Smooth muscle cell (in vitro differentiated cells): ENCODE data around the gene SMARCB1. TPM values are rescaled to one million over a fixed set of nuclear protein-coding genes. Genes with fewer than 3 reads are reported as not detected.

Experiments
- DNase-seq: peaks from one replicate; lab custom pipeline; 2025; ENCODE audit not compliant: unreplicated experiment; lab: John Stamatoyannopoulos, UW
- H2AFZ ChIP-seq: fragments of 200-600 bp; sonication (generic); 2 replicates; pipeline ENCODE4 v1.6.0; 2016; ENCODE audit warnings: antibody characterized with exemption, low read depth, mild to moderate bottlenecking
- H3F3A ChIP-seq: fragments of 200-600 bp; sonication (generic); 2 replicates; pipeline ENCODE4 v1.6.0; 2017; ENCODE audit warnings: antibody characterized with exemption, low read depth
- H3K27ac ChIP-seq: fragments of 200-600 bp; sonication (generic); 2 replicates; pipeline ENCODE4 v1.5.1; 2016; ENCODE audit warnings: low read depth, mild to moderate bottlenecking
- H3K27me3 ChIP-seq: fragments of 200-600 bp; sonication (generic); 2 replicates; pipeline ENCODE4 v1.6.1; 2016; ENCODE audit warnings: low read depth, mild to moderate bottlenecking
- H3K36me3 ChIP-seq: fragments of 200-600 bp; sonication (generic); 2 replicates; pipeline ENCODE4 v1.5.1; 2016; ENCODE audit warnings: low read depth
- H3K4me1 ChIP-seq: fragments of 200-600 bp; sonication (generic); 2 replicates; pipeline ENCODE4 v1.5.1; 2016; ENCODE audit warnings: low read depth
- H3K4me2 ChIP-seq: fragments of 200-600 bp; sonication (generic); 2 replicates; pipeline ENCODE4 v1.6.0; 2016; ENCODE audit warnings: mild to moderate bottlenecking
- H3K4me3 ChIP-seq: fragments of 200-600 bp; sonication (generic); 2 replicates; pipeline ENCODE4 v1.5.1; 2016; ENCODE audit warnings: mild to moderate bottlenecking
- H3K79me2 ChIP-seq: fragments of 200-600 bp; sonication (generic); 2 replicates; pipeline ENCODE4 v1.6.0; 2016; ENCODE audit warnings: low read depth, mild to moderate bottlenecking
- H3K9ac ChIP-seq: fragments of 200-600 bp; sonication (generic); 2 replicates; pipeline ENCODE4 v1.6.0; 2016; ENCODE audit warnings: low read depth
- H3K9me3 ChIP-seq: fragments of 200-600 bp; sonication (generic); replicated peaks from 2 replicates; pipeline ENCODE4 v1.5.1; 2016; ENCODE audit warnings: low read depth
- H4K20me1 ChIP-seq: fragments of 200-600 bp; sonication (generic); 2 replicates; pipeline ENCODE4 v1.6.0; 2016; ENCODE audit warnings: low read depth
- WGBS: methylation state at CpG from one replicate; pipeline ENCODE4 v1.1.7; 2016; ENCODE audit warnings: low lambda C conversion rate; 5-methylcytosine and 5-hydroxymethylcytosine counted together
- polyA plus RNA-seq: library from polyadenylated mRNA; unstranded; fragments of >200 nt; fragmentation: Nextera tagmentation; extraction: Ambion mirVana; gene quantifications from 2 replicates; pipeline ENCODE4 v1.2.1, GENCODE V29; 2016
- total RNA-seq: library from RNA; depleted of rRNA; stranded (reverse); fragments of >200 nt; gene quantifications from 2 replicates; pipeline ENCODE4 v1.2.3, GENCODE V29; 2014
- TF ChIP-seq, protein P1 (sequence below): fragments of 200-600 bp; sonication (generic); IDR thresholded peaks from 2 replicates; pipeline ENCODE4 v1.5.1; 2017; ENCODE audit warnings: borderline replicate concordance, mild to moderate bottlenecking, antibody characterized with exemption; ENCODE audit not compliant: insufficient read depth, poor library complexity, severe bottlenecking

The SMARCB1 gene
- total and polyA plus RNA-seq, 2 experiments from 2014 or later: 65.8 to 124 TPM

DNA sequence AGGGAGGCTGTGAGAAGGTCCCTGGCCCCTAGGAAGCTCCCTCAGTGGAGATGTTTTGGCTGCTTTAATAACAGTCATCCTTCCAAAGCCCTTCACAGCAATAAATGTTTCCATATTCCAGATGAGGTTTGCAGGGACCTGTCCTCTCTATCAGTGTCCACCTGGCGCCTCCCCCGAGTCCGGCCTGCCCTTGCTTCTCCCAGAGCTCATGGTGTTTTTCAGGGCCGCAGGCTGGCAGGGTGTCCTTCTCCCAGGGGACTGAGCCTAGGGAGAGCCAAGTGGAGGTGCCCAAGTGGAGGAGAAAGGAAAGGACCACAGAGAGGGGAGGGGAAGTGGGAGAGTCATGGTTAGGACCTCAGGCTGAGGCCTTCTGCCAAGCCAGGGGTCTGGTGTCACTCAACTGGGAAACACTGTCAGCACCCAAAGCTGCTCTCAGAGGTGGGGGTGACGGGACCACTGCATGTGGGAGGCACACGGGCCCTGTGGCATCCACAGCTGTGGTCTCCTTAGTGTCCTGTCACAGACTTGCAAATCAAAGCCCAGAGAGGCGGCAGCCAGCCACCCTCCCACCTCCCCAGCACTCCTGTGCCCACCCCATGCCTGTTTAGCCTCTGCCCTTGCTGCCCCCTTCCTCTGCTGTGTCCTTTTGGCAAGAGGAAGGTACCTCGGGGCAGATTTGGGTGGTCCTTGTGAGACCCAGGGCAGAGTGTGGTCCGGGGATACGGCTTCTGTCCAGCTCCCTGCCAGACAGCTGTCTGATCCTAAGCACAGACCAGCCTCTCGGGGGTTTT, 45.7 kb downstream of the SMARCB1 start:
- Histone ChIP-seq H3K4me1 (no peaks in the 10 kb centered on the region), H3K9ac (no peak overlapping the region), H2AFZ (no peak overlapping the region), H3K4me2 (no peak overlapping the region), H3K36me3 (no peaks in the 10 kb centered on the region), H3K79me2 (peaks cover 14% of the 10 kb centered on the region), H3K4me3 (no peak overlapping the region), H3K9me3 (no peaks in the 10 kb centered on the region), H4K20me1 (peaks cover 41% of the 10 kb centered on the region), H3K27ac (no peak overlapping the region), H3F3A (peaks cover 18% of the 10 kb centered on the region), H3K27me3 (no peaks in the 10 kb centered on the region)
- DNase-seq: no peak
- TF ChIP-seq, protein P1, sequence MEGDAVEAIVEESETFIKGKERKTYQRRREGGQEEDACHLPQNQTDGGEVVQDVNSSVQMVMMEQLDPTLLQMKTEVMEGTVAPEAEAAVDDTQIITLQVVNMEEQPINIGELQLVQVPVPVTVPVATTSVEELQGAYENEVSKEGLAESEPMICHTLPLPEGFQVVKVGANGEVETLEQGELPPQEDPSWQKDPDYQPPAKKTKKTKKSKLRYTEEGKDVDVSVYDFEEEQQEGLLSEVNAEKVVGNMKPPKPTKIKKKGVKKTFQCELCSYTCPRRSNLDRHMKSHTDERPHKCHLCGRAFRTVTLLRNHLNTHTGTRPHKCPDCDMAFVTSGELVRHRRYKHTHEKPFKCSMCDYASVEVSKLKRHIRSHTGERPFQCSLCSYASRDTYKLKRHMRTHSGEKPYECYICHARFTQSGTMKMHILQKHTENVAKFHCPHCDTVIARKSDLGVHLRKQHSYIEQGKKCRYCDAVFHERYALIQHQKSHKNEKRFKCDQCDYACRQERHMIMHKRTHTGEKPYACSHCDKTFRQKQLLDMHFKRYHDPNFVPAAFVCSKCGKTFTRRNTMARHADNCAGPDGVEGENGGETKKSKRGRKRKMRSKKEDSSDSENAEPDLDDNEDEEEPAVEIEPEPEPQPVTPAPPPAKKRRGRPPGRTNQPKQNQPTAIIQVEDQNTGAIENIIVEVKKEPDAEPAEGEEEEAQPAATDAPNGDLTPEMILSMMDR: no peak
- 85% methylated on average over 11 of the region's 11 CpGs for WGBS

DNA sequence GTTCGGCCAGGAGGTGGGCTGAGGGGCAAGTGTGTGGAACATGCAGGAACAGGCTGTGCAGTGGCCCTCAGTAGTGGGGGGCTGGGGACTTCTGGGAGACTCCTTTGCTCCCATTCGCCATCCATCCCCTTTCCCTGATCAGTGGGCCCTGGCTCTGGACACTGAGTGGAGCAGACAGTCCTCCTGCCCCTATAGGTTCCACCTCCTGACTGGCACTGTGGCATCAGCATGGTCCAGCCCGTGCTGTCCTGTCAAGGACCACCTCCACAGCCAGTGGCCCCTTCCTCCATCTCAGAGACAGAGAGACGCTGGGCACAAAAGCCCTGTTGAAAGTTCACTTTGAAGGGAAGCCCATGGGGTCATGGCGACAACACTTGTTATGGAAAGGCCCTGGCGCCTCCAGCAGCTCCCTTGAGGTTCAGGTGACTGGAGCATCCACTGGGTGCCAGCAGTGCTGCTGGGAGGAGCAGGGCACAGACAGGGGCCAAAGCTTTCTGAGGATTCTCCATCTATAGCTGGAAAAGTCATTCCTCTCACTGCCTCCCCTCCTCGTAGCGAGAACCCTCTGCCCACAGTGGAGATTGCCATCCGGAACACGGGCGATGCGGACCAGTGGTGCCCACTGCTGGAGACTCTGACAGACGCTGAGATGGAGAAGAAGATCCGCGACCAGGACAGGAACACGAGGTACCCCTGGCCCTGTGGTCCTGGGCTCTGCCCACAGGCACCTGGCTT, 46.4 kb downstream of the SMARCB1 start:
- TF ChIP-seq, protein P1: no peak
- Histone ChIP-seq H3K9me3 (no peaks in the 10 kb centered on the region), H2AFZ (no peak overlapping the region), H3K4me2 (no peak overlapping the region), H3K9ac (no peak overlapping the region), H4K20me1 (peaks cover 48% of the 10 kb centered on the region), H3K79me2 (peaks cover 14% of the 10 kb centered on the region), H3K27ac (no peak overlapping the region), H3K27me3 (no peaks in the 10 kb centered on the region), H3K4me3 (no peak overlapping the region), H3F3A (peaks cover 25% of the 10 kb centered on the region), H3K36me3 (no peaks in the 10 kb centered on the region), H3K4me1 (peaks cover 5% of the 10 kb centered on the region)
- WGBS: 92% methylated on average over 16 of the region's 16 CpGs
- no peak for DNase-seq

DNA sequence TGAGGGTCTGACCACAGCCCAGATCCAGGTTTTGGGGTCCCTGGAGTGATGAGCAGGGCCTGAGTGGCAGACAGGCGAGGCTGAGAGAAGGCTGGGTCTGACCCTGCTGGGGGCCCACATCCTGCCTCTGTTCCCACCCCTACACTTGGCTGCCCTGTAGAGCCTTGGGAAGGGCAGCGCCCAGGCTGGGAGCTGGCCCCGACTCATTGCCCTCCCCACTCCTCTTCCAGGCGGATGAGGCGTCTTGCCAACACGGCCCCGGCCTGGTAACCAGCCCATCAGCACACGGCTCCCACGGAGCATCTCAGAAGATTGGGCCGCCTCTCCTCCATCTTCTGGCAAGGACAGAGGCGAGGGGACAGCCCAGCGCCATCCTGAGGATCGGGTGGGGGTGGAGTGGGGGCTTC, 47.1 kb downstream of the SMARCB1 start:
- TF ChIP-seq, protein P1: no peak
- 98% methylated on average over 13 of the region's 13 CpGs for WGBS
- H3K4me1 ChIP-seq: peaks cover 9% of the 10 kb centered on the region
- H3K36me3 ChIP-seq: no peaks in the 10 kb centered on the region
- H3K4me3 ChIP-seq: no peak overlapping the region
- H3K4me2 ChIP-seq: no peak overlapping the region
- H3K27ac ChIP-seq: no peak overlapping the region
- H3F3A ChIP-seq: peaks cover 26% of the 10 kb centered on the region
- no peak for DNase-seq
- no peak overlapping the region for H3K9ac ChIP-seq
- peaks cover 50% of the 10 kb centered on the region for H4K20me1 ChIP-seq
- no peak overlapping the region for H2AFZ ChIP-seq
- H3K27me3 ChIP-seq: no peaks in the 10 kb centered on the region
- no peaks in the 10 kb centered on the region for H3K9me3 ChIP-seq
- peaks cover 14% of the 10 kb centered on the region for H3K79me2 ChIP-seq
